GM12892 (cell line): ENCODE data around the gene MYO7A.
"Not testable (repeated sequence)": the region's sequence is repeated elsewhere in the genome, so short reads cannot be mapped to it uniquely, and the experiment has no call there.

Source experiments
- DNase-seq: peaks from one replicate; pipeline ENCODE4 v3.0.0; 2011; ENCODE audit not compliant: insufficient read length
- FAIRE-seq: peaks from 2 replicates; lab custom pipeline; 2011; peaks lifted over from hg19 to GRCh38; lab: Jason Lieb, UNC
- POLR2A ChIP-seq: IDR thresholded peaks from 2 replicates; pipeline ENCODE4 v1.6.1; 2011; ENCODE audit warnings: low read depth, low read length, control low read depth
- POLR2AphosphoS5 ChIP-seq: IDR thresholded peaks from 2 replicates; pipeline ENCODE4 v1.6.1; 2011; ENCODE audit warnings: low read depth, low read length, control low read depth
- TAF1 ChIP-seq: IDR thresholded peaks from 2 replicates; pipeline ENCODE4 v1.6.1; 2011; ENCODE audit warnings: low read depth, mild to moderate bottlenecking, control low read depth, low read length, borderline replicate concordance

The MYO7A gene

GRCh38 chr11:77093987-77094840 lies 33.8 kb upstream of the MYO7A start:
- DNase-seq (no peak), FAIRE-seq (no peak)
- no peak for TF ChIP-seq TAF1
- no peak for TF ChIP-seq POLR2AphosphoS5
- no peak for TF ChIP-seq POLR2A

GRCh38 chr11:77094841-77095365 lies 33.1 kb upstream of the MYO7A start:
- no peak for DNase-seq

DNA sequence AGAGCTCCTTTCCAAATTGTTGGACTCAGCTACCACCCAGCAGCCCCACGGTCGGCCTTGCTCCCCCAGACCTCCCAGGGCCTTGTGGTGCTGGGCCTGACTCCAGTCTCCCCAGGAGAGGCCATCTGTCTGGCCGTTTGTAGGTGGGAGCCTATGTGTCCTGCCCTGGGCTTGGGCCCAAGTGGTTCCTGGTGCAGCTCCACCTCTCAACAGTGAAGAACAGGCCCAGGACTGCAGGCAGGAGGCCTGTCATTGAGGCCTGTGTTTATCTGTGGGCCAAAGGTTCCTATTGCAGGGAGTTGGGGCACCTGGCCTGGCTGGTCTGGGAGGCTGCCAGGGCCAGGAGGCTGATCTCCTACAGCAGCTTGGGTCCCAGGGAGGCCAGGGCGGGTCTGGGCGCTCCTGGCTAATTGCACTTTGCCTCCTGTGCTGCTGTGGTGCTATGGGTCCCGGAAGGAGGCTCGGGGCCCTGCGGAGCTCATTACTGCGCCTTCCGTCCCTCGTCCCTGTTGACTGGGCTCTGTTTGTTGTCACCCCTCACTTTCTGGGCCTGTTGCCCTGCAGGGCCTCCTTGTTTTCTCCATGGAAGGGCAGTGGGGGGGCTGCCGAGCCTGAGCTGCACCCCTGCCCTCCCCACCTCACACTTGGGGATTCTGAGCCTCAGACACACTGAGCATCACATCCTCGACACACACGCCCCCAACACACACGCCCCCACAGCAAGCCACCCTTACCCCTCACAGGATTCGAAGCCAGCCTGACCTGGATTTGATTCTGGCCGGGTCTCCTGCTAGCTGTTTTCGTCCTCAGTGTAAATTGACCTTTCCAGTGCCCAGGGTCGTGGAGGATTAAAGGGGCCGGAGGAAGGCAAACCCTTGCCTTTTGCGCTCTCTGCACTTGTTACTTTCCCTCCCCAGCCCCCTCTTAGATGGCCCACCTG lies 32.2 kb upstream of the MYO7A start:
- no peak for FAIRE-seq
- no peak for DNase-seq
- no peak for TF ChIP-seq TAF1

More at GRCh38 chr11:77094841-77095365, 33.1 kb upstream of the MYO7A start:
- no peak for FAIRE-seq
- TF ChIP-seq TAF1 (no peak), POLR2A (no peak), POLR2AphosphoS5 (no peak)

GRCh38 chr11:77096591-77097019 lies 31.4 kb upstream of the MYO7A start:
- TF ChIP-seq POLR2AphosphoS5 (no peak), POLR2A (no peak), TAF1 (no peak)
- FAIRE-seq = no peak

DNA sequence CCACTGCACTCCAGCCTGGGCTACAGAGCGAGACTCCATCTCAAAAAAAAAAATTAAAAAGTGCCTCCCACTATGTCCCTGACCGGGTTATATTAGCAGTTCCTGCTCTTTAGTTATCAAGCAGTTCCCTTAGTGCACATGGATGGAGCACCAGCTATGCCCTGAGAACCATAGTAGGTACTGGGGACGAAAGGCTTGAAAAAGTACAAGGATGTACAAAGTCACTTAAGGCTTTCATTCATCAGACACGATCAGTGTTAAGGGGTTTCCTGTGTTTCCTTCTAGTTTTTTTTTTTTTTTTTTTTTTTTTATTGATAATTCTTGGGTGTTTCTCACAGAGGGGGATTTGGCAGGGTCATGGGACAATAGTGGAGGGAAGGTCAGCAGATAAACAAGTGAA lies 30.9 kb upstream of the MYO7A start:
- not testable (repeated sequence) for DNase-seq, FAIRE-seq

More at GRCh38 chr11:77096591-77097019, 31.4 kb upstream of the MYO7A start:
- DNase-seq = no peak

- no peak for FAIRE-seq
- no peak for DNase-seq
- TF ChIP-seq TAF1 = no peak
- TF ChIP-seq POLR2AphosphoS5 = no peak
- TF ChIP-seq POLR2A = no peak
These were observed 27.6 kb upstream of the MYO7A start for GRCh38 chr11:77100166-77101042.

DNA sequence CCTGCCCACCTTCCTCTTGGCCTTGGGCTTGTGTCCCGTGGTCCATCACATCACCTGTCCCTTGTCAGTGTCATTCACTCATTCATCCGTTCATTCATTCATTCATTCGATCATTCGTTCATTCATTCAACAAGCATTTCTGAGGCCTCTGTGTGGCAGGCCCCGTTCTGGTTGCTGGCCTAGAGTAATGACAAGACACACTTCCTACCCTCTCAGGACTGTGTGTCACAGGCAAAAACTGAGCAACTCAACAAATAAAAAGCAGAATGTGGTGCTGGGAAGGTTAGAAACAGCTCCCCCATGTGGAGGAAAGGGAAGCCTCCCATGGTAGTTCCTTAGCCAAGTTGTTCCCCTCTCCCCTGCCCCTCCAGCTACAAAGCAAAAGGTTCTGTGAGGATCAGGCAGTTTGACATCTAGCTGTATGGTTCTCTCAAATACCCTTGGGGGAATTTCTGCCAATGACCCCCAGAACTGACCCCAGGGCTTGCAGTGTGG lies 27.0 kb upstream of the MYO7A start:
- no peak for FAIRE-seq
- TF ChIP-seq TAF1 = no peak
- no peak for TF ChIP-seq POLR2AphosphoS5
- no peak for TF ChIP-seq POLR2A
- DNase-seq = no peak

DNA sequence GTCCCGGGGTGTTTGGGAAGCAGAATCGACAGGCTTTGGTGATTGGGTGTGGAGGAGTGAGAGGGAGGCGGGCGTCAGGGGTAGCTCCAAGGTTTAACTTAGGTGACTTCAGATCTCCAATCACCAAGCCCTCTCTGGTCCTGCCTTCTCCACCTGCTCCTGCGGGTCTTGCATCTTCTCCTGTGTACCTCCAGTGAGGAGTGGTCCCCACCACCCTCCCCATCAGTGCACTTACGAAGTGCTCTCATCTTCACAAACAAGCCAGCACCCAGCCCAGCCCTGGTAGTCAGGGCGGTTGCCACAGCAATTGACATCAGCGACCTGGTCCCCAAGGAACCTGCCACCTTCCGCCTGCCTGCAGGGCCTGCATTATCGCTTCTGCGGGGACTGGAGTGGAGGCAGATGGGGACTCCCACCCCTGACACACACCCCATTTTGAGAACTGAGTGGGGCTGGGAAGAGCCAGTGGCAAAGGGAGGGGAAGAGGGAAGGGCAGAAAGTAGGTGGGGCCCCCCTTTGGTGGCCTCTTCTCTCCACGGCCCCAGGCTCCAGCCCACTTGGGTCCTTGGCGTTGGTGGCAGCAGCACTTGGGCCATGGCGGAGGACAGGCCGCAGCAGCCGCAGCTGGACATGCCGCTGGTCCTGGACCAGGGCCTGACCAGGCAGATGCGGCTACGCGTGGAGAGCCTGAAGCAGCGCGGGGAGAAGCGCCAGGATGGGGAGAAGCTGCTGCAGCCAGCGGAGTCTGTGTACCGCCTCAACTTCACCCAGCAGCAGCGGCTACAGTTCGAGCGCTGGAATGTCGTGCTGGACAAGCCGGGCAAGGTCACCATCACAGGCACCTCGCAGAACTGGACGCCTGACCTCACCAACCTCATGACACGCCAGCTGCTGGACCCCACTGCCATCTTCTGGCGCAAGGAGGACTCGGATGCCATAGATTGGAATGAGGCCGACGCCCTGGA lies 25.5 kb upstream of the MYO7A start, which contains the start of gene OMP:
Gene OMP (plus strand): TSS at position 595 of the 965 bp plus-strand sequence. CDS start 0 bp downstream, at position 595.
- DNase-seq (no peak), FAIRE-seq (no peak)
- no peak for TF ChIP-seq TAF1
- no peak for TF ChIP-seq POLR2AphosphoS5
- TF ChIP-seq POLR2A = no peak

- FAIRE-seq (no peak), DNase-seq (no peak)
- no peak for TF ChIP-seq TAF1
- TF ChIP-seq POLR2A = no peak
- TF ChIP-seq POLR2AphosphoS5 = no peak
These were observed 24.7 kb upstream of the MYO7A start for GRCh38 chr11:77103319-77103718.

GRCh38 chr11:77104727-77105126 lies 23.3 kb upstream of the MYO7A start:
- no peak for FAIRE-seq
- TF ChIP-seq TAF1 = no peak

More at GRCh38 chr11:77104727-77105126, 23.3 kb upstream of the MYO7A start:
- DNase-seq = no peak
